T follicular helper cell (primary cell): Measurements from ENCODE around the gene ATRNL1.

Experiments
- DNase-seq: peaks from one replicate; pipeline ENCODE4 v3.0.0-alpha.2; 2020; ENCODE audit warnings: low read depth

The ATRNL1 gene

GRCh38 chr10:115953281-115953680 lies 860.1 kb downstream of the ATRNL1 start:
- DNase-seq, result no peak

- no peak for DNase-seq
These were observed 860.8 kb downstream of the ATRNL1 start for GRCh38 chr10:115953968-115954367.

GRCh38 chr10:115956225-115957011 lies 863.3 kb downstream of the ATRNL1 start:
- no peak for DNase-seq

GRCh38 chr10:115957012-115957399 lies 863.8 kb downstream of the ATRNL1 start:
- DNase-seq, result no peak

GRCh38 chr10:115957786-115958442 lies 864.7 kb downstream of the ATRNL1 start:
- no peak for DNase-seq

- DNase-seq, result no peak
These were observed 870.7 kb downstream of the ATRNL1 start for GRCh38 chr10:115963848-115964247.

GRCh38 chr10:115964827-115965226 lies 871.7 kb downstream of the ATRNL1 start:
- no peak for DNase-seq

- DNase-seq, result no peak
These were observed 872.2 kb downstream of the ATRNL1 start for GRCh38 chr10:115965376-115965775.

- no peak for DNase-seq
These were observed 875.1 kb downstream of the ATRNL1 start for GRCh38 chr10:115968236-115968635.

GRCh38 chr10:115969591-115969990 lies 876.4 kb downstream of the ATRNL1 start:
- no peak for DNase-seq

- no peak for DNase-seq
These were observed 878.8 kb downstream of the ATRNL1 start for GRCh38 chr10:115971921-115972320.

- no peak for DNase-seq
These were observed 879.3 kb downstream of the ATRNL1 start for GRCh38 chr10:115972426-115972825.

GRCh38 chr10:115974351-115974750 lies 881.2 kb downstream of the ATRNL1 start:
- no peak for DNase-seq

- DNase-seq, result no peak
These were observed 881.8 kb downstream of the ATRNL1 start for GRCh38 chr10:115974816-115975430.

- DNase-seq, result no peak
These were observed 882.3 kb downstream of the ATRNL1 start for GRCh38 chr10:115975506-115975905.

GRCh38 chr10:115976342-115976741 lies 883.2 kb downstream of the ATRNL1 start:
- no peak for DNase-seq

- DNase-seq, result no peak
These were observed 884.7 kb downstream of the ATRNL1 start for GRCh38 chr10:115977855-115978254.

- DNase-seq, result no peak
These were observed 886.4 kb downstream of the ATRNL1 start for GRCh38 chr10:115979576-115979975.

GRCh38 chr10:115980470-115980869 lies 887.3 kb downstream of the ATRNL1 start:
- DNase-seq, result no peak

- DNase-seq, result no peak
These were observed 887.9 kb downstream of the ATRNL1 start for GRCh38 chr10:115981081-115981480.

GRCh38 chr10:115982076-115982475 lies 888.9 kb downstream of the ATRNL1 start:
- no peak for DNase-seq

- no peak for DNase-seq
These were observed 889.4 kb downstream of the ATRNL1 start for GRCh38 chr10:115982526-115982925.

GRCh38 chr10:115985786-115986185 lies 892.6 kb downstream of the ATRNL1 start:
- DNase-seq, result no peak
